ENCODE measurements around the gene AFF1.

DNA sequence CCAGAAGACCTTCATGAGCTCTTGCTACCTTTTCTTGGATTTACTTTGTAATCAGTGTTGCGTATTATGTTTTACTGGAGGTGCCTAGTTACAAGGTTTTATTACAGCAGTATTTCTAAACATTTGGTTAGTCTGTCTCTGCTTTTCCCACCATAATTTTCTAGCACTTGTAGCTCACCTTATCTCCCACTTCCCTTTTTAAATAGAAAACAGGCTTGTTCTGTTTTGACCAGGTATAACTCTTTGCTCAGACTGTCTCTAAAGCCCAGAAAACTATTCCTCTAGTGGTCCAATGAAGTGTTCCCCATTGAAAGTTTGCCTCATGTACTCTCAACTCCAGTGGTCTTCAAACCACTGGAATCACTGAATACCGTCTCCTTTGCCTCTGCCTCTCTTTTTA, 43.9 kb downstream of the AFF1 start:
- TF ChIP-seq POLR2A (IDR thresholded peaks at IDR 0.05): no peak
- no peak for TF ChIP-seq POLR2AphosphoS5 (IDR thresholded peaks at IDR 0.05)

Measured in gastroesophageal sphincter (tissue), 2 donors.